Stimulated activated CD8-positive, alpha-beta memory T cell treated with anti-CD3 and anti-CD28 coated beads, Interleukin-7, amount 100 ng/mL, for 24 hours (primary cell): ENCODE measurements around the gene SWSAP1.

Experiments
- DNase-seq: peaks from one replicate; pipeline ENCODE4 v3.0.0-alpha.2; 2020; ENCODE audit warnings: low read depth

The SWSAP1 gene

DNA sequence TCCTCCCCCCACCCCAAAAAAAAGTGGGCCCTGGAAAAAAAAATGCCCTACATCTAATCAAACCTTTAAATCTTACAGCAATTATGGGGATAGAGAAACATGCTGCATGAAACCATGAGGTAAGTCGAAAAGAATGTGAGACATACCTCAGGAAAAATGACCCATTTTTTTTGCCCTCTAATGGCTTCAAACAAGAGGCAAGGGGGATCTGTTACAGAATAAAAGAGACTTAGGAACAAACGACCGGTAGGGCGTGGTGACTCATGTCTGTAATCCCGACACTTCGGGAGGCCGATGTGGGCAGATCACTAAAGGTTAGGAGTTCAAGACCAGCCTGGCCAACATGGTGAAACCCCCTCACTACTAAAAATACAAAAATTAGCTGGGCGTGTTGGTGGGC lies 36.2 kb downstream of the SWSAP1 start:
- DNase-seq = no peak

DNA sequence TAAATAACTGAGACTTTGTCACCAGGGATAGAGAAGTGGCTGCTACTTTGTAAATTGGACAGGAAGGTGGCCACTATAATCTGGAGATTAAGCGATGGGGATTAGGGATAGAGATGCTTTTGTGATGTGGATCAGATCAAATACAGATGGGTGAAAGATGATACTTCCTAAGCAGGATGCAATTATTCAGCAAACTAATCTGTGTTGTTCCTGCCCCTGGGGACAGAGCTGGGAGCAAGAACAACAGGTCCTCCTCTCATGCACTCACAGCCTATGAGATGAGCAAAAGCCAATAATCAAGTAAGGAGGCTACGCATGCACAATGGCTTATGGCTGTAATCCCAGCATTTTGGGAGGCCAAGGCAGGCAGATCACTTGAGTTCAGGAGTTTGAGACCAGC lies 40.1 kb downstream of the SWSAP1 start:
- DNase-seq = no peak

DNA sequence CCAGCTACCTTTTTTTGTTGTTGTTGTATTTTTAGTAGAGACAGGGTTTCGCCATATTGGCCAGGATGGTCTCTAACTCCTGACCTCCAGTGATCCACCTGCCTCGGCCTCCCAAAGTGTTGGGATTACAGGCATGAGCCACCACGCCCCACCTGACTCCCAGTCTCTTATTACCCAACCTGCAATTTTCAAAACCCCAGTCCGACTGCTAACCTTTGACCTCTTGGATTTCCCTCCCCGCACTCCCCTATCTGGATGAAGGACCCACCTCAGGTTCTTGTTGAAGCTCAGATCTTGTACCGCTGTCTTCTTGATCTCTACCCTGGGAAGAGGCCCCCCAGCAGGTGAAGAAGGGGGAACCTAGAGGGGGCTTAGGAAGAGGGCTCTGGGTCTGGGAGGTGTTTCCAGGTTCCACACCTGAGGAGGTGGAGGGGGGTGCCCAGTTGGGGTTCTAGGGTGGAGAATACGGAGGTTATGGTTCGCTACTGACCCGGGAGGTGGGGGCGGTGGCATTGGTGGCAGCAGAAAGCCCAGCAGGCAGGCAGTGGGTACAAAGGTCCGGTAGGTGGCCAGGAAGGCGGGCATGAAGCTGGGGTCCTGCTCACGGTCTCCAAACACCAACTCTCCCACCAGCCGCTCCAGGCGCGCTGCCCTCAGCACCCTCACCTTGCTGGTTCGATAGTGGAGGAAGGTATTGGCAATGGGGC lies 42.0 kb downstream of the SWSAP1 start:
- no peak for DNase-seq

DNA sequence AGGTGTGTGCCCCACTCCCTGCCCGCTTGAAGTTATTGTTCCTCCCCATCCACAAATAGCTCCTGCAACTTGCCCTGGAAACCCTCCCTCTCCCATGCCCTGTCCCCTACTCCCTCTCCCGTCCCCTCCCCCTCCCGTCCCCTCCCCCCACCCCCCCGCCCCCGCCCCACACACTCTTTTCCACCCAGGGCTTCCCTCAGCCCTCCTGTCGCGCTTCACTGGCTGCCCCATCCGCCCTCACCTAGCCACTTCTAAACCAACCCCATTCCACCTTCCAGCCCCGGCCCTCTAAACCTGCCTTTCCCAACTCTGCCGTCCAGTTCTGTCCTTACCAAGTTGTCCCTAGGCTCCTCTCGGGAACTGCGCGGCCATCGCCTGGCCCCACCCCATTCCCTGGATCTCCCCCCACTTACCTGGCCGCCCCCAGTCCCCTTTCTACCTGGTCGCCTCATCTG lies 43.7 kb downstream of the SWSAP1 start:
- DNase-seq = no peak

DNA sequence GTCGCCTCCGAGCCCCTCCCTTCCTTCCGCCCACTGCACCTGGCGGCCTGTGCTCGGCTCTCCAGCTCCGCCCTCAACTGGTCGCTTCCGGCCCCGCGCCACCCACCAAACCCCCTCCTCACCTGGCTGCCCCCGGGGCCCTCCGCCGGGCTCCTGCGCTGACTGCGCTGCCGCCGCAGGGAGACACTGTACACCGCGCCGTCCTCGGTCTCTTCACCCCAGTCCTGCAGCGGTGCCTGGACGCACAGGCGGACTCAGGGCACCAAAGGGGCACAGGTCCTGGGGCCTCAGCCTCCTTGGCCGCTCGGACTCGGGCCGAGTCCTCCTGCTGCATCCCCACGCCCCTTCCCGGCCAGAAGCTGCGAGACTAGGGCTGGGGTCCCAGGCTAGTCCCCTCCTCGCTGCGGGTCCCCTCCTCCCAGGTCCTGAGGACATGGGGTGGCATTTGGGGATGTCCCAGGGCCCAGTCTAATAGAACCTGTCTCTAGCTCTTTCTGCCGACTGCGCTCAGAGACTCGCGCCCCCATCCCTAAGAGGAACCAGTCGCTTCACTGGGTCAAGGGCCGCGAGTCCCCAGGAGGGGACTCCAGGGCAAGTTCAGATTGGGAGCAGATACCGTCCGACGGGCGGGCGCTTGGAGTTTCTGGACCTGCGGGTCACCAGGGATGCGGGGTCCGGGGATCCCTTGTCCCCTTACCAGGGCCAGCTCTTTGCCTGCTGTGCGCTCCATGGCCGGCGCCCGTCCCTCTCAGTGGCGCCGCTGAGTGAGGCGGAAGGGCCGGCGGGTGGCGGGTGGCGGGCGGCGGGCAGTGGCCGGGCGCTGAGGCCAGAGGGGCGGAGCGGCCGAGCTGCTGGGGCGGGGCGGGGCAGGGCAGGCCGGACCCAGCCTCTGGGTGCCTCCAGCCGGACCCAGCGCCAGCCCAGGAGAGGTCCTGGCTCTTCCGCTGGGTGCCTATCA lies 44.4 kb downstream of the SWSAP1 start, which contains the start of gene RGL3:
Gene RGL3 (minus strand): TSS at position 766 of the 958 bp plus-strand sequence. CDS start 36 bp downstream, at position 730.
- no peak for DNase-seq

DNA sequence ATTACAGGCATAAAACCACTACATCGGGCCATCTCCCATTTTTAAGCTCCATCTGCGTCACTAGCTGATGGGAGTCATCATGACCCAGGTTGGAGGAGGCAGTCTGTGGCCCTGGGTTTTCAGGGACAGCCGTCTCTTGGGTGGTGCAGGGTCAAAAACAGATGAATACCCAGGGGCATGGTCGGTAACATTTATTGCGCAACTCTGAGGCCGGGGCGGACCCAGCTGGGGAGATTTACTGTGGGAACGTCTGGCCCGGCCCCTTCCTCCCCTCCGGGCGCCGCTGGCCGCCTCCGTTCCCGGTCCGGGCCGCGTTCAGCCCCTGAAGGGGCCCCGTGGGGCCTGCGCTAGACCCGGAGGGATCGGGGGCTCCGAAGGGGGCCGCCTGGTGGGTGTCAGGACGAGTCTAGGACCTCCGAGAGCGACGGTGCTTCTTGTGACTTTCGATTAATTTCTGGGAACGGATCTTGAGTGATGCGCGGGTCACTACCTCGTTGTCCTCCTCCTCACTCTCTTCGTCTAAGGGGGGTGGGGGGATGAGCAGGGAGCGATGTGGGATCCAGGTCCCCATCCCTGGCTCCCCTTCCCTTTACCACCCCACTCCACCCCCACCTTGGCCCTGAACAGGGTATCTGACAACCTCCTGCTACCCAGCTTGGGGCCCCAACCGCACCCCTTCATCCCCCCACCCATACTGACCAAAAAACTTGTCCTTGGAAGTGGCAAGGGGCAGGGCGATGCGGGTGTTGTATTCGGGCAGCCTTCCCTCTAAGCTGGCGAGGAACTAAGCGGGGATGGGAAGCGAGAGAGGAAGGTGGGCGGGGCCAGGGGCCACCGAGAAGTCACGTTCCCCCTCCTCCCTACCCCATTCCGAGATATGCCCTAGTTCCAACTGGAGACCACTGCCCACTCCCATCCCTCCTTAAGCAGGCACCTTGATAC lies 46.2 kb downstream of the SWSAP1 start:
- no peak for DNase-seq

DNA sequence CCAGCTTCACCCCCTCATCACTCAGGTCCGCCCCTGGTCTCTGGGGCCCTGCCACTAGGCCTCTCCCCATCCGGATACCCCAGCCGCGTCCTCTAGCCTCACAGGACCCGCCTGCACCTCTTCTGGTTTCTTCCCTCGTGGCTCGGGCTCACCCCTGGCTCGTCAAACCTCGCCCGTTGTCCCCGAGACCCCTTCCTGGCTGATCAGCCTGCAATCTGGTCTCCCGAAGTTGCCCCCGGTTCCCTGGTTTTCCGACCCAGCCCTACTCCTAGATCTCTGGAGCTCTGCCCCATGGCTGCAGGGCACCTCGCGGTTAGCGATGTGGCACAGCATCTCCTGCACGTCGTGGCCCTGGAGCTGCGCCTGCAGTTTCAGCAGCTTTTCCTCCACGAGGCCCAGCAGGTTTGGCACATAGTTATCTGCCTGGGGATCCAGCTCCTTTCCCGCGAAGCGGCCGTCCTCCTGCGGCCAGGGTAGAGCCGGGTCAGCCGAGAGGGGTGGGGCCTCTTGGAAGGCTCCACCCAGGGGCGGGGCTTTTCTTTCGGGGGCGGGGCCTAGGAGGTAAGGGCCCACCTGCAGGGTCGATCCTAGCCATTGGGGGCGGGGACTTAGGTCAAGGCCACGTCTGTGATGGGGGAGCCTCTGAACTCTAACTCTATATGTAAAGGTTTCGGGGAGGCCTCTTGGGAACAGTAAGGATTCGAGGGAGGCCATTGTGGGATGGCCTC lies 47.1 kb downstream of the SWSAP1 start:
- DNase-seq = peak; percentile 21

DNA sequence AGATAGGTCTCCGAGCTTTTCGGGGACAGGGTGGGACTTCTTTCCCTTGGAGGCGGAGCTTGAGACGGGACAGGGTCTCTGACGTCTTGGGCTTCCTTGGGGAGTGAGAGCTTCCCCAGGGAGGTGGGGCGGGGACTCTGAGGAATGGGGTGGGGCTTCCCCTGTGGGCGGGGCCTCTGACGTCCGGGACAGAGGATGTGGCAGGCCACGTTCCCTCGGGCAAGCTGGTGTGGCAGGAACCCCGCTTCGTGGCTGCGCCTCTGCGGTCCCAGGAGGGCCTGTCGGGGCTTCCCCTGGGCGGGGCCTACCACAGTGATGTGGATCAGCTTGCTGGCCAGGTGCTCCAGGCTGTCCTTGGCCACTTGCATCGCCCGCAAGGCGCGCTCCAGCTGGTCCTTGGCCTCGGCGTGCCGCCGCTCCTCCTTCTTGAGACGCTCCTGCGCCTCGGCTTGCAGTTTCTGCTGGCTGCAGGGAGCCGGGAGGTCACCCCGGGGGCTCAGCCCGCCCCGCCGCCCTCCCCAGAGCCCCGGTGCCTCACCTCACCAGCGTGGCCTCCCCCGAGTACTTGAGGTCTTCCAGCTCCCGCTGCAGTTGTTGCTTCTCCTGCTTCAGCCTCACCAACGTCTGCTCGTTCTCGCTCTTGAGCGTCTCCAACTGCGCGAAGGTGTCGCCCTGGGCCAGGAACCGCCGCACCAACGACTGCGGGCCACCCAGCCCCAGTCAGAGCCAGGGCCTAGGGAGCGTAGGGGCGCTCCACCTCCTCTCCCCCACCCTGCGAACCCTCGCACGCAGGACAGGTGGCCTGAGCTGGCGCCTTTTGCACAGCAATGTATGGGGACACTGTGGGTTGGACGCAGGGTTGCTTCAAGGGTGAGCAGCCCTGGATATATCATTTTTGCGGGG lies 47.9 kb downstream of the SWSAP1 start:
- DNase-seq = peak; percentile 35

DNA sequence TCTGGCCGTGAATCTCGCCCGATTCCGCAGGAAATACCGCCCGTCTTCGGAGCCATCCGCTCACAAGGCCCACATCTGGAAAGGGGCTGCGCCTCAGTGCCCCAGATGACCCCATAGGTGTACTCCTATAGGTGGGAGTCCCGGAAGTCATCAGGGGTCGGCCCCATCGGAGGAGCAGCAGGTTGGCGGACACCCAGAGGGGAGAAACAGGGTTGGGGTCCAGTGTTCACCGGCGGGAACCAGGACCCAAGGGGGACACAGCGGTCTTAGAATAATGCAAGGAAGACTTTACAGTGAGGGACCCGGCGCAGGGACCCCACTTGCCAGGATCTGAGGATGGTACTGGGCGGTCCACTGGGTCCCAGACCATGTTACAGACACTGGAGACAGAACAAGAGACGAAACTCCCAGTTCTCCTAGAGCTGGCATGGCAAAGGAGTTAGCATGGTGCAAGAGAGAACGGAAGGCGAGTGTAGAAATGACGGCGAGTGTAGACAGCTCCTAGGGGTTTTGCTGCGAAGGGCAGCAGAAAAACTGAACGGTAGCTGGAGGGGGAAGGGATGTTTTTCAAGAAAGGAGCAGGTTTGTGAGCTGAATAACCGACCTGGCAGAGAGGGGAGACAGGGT lies 48.8 kb downstream of the SWSAP1 start:
- DNase-seq = no peak

DNA sequence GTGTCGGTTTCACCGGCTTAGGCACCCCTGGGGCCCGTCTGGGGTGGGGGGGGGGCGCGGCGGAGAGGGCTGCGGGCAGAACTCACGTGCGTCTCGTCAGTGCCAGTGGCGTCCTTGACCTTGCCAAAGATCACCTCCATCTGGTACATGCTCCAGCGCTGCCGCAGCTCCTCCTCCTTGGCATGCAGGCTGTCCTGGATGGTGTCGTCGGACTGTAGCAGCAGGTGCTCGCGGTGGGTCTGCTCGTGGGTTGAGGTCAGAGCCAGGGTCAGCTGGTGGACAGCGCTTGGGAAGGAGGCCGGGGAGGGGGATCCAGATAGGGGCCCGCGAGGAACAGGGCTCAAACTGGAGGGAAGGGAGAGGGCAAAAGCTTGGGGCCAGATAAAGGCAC lies 49.3 kb downstream of the SWSAP1 start:
- DNase-seq = no peak
